Mesendoderm (in vitro differentiated cells): ENCODE measurements around the gene ONECUT3.

Source experiments
- DNase-seq: peaks from one replicate; pipeline ENCODE4 v3.0.0; 2013
- H2AK5ac ChIP-seq: 2 replicates; pipeline ENCODE4 v1.6.1; 2013; ENCODE audit warnings: low read length, inconsistent platforms
- H2BK120ac ChIP-seq: 2 replicates; pipeline ENCODE4 v1.6.1; 2013; ENCODE audit warnings: low read depth, mild to moderate bottlenecking, low read length, moderate library complexity, mixed read lengths
- H2BK15ac ChIP-seq: replicated peaks from 2 replicates; pipeline ENCODE4 v1.6.1; 2013; ENCODE audit warnings: low read depth, mild to moderate bottlenecking, moderate library complexity
- H2BK5ac ChIP-seq: 2 replicates; pipeline ENCODE4 v1.6.1; 2013; ENCODE audit warnings: low read length, inconsistent platforms
- H3K18ac ChIP-seq: 2 replicates; pipeline ENCODE4 v1.6.1; 2013; ENCODE audit warnings: mild to moderate bottlenecking, low read length, mixed read lengths
- H3K23ac ChIP-seq: one replicate; pipeline ENCODE4 v1.6.1; 2013; ENCODE audit warnings: low read length
- H3K27ac ChIP-seq: 2 replicates; pipeline ENCODE4 v1.5.1; 2013; ENCODE audit warnings: low read depth, mild to moderate bottlenecking, inconsistent platforms, low read length, moderate library complexity
- H3K27me3 ChIP-seq: 2 replicates; pipeline ENCODE4 v1.6.1; 2013; ENCODE audit warnings: low read length, control low read depth, mild to moderate bottlenecking, inconsistent platforms; ENCODE audit not compliant: insufficient read depth, poor library complexity
- H3K36me3 ChIP-seq: 2 replicates; pipeline ENCODE4 v1.6.1; 2013; ENCODE audit warnings: low read length, inconsistent platforms; ENCODE audit not compliant: control insufficient read depth, insufficient read depth
- H3K4ac ChIP-seq: one replicate; pipeline ENCODE4 v1.6.1; 2013; ENCODE audit warnings: low read depth, mild to moderate bottlenecking, low read length, moderate library complexity
- H3K4me1 ChIP-seq: 2 replicates; pipeline ENCODE4 v1.6.1; 2013; ENCODE audit warnings: low read depth, low read length, inconsistent platforms; ENCODE audit not compliant: control insufficient read depth
- H3K4me2 ChIP-seq: 2 replicates; pipeline ENCODE4 v1.6.1; 2013; ENCODE audit warnings: low read length
- H3K4me3 ChIP-seq: 2 replicates; pipeline ENCODE4 v1.5.1; 2013; ENCODE audit warnings: mild to moderate bottlenecking, low read length
- H3K56ac ChIP-seq: one replicate; pipeline ENCODE4 v1.6.1; 2013; ENCODE audit warnings: low read length
- H3K79me1 ChIP-seq: 2 replicates; pipeline ENCODE4 v1.6.1; 2013; ENCODE audit warnings: low read length, inconsistent platforms
- H3K79me2 ChIP-seq: 2 replicates; pipeline ENCODE4 v1.6.1; 2013; ENCODE audit warnings: mild to moderate bottlenecking, low read length; ENCODE audit not compliant: control insufficient read depth, insufficient read depth
- H3K9ac ChIP-seq: 2 replicates; pipeline ENCODE4 v1.6.1; 2013; ENCODE audit warnings: low read length, inconsistent platforms
- H4K5ac ChIP-seq: one replicate; pipeline ENCODE4 v1.6.1; 2013; ENCODE audit warnings: low read length
- H4K8ac ChIP-seq: one replicate; pipeline ENCODE4 v1.6.1; 2013; ENCODE audit warnings: low read depth, mild to moderate bottlenecking, control low read depth, low read length, moderate library complexity
- WGBS: extraction: QIAGEN DNeasy Blood & Tissue Kit; methylation state at CpG from one replicate; pipeline ENCODE4 v1.1.7; 2013; ENCODE audit warnings: low lambda C conversion rate, missing lambda C conversion rate; ENCODE audit not compliant: insufficient coverage; ENCODE audit errors: extremely low coverage; 5-methylcytosine and 5-hydroxymethylcytosine counted together

ONECUT3 gene

DNA sequence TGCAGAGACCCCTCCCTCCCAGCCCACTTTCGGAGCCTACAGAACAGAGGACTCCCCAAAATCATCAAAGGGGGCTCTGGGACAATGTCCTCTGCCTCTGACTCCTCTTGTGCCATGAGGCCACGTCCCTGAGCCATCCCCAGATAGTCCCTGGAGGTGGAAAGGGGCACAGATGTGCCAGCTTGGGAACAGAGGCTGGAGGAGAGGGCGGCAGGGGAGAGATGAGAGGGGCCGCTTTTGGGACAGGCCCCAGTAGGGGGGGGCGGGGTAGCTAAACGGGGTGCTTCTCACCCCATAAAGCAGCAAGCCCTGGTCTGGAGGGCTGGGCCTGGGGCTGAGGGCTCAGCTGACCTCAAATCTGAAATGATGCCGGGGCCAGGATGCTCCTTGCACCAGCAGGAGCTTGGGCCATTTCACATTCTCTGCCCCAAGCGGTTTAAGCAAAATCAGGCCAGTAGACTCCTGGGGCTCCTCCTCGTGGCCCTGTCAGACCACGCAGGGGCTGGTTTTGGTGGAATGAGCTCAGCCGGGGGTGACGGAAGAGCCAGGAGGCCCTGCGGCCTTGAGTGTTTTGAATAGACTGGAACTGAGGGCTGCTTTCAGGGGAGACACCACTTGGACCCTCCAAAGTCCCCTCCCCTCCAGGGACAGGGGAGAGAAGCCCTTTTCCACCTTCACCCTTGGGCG lies 27.1 kb downstream of the ONECUT3 start:
- no peaks in the 10 kb centered on the region for H3K36me3 ChIP-seq
- H2BK5ac ChIP-seq: no peak overlapping the region
- no peak overlapping the region for H2AK5ac ChIP-seq

DNA sequence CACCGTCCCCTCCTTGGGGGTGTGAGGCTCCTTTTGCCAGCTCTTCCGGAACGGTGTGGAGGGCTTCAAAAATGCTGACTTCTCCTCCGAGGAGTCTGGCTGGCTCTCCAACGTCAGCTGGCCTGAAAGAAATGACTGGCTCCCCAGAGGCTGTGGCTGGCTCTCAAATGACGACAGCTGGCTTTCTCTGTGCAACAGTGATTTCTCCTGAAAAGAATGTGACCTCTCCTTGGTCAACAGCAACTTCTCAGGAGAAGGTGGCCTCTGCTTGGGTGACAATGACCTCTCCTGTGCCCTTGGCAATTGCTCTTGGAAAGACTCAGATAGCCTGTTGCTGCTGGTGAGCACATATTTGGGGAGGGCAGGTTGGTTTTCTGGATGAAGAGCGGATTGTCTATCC lies 29.2 kb downstream of the ONECUT3 start:
- Histone ChIP-seq H3K36me3 (no peaks in the 10 kb centered on the region), H3K18ac (no peak overlapping the region), H2BK5ac (no peak overlapping the region), H3K79me2 (no peaks in the 10 kb centered on the region), H3K27ac (no peak overlapping the region), H2AK5ac (no peak overlapping the region), H2BK15ac (no peak overlapping the region), H3K4ac (no peak overlapping the region), H3K4me1 (no peaks in the 10 kb centered on the region), H3K23ac (no peak overlapping the region), H3K4me3 (no peak overlapping the region), H4K5ac (no peak overlapping the region), H3K56ac (no peak overlapping the region), H2BK120ac (no peak overlapping the region), H3K4me2 (no peak overlapping the region), H3K27me3 (peaks cover 12% of the 10 kb centered on the region), H3K79me1 (no peaks in the 10 kb centered on the region), H4K8ac (no peak overlapping the region), H3K9ac (no peak overlapping the region)
- no peak for DNase-seq
- no CpG with 5 or more reads among the region's 7 CpGs for WGBS

More for the DNA sequence above, 27.1 kb downstream of the ONECUT3 start:
- H3K9ac ChIP-seq: no peak overlapping the region
- DNase-seq: peak; percentile 61
- no peak overlapping the region for H3K4me2 ChIP-seq
- H3K4ac ChIP-seq: no peak overlapping the region
- H2BK15ac ChIP-seq: no peak overlapping the region
- H3K27ac ChIP-seq: no peak overlapping the region
- no peak overlapping the region for H2BK120ac ChIP-seq
- no peak overlapping the region for H4K5ac ChIP-seq
- H3K4me1 ChIP-seq: no peaks in the 10 kb centered on the region
- no peak overlapping the region for H4K8ac ChIP-seq
- H3K4me3 ChIP-seq: no peak overlapping the region
- H3K27me3 ChIP-seq: peaks cover 32% of the 10 kb centered on the region
- H3K79me2 ChIP-seq: no peaks in the 10 kb centered on the region
- no peak overlapping the region for H3K18ac ChIP-seq
- H3K23ac ChIP-seq: no peak overlapping the region
- no CpG with 5 or more reads among the region's 14 CpGs for WGBS
- H3K79me1 ChIP-seq: no peaks in the 10 kb centered on the region
- no peak overlapping the region for H3K56ac ChIP-seq

DNA sequence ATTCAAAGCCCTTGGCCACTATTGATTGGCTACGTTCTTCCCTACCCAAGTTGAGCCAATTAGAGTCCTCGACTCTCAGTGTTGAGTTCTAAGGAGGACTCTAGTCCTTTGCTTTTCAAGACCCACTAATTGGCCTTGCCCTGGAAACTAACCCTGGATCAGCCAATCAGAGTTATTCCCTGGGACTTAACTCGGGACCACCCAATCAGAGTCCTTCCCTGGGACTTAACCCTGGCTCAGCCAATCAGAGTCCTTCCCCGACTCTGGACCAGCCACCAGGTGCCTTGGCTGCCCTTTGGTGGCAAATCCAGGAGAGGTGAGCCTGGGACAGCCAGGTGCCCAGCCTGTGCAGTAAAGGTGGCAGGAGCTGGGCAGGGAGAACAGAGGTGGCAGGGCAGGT lies 30.0 kb downstream of the ONECUT3 start:
- H4K5ac ChIP-seq: no peak overlapping the region
- no peak overlapping the region for H2BK120ac ChIP-seq
- H3K4me2 ChIP-seq: no peak overlapping the region
- H3K27ac ChIP-seq: no peak overlapping the region
- H2AK5ac ChIP-seq: no peak overlapping the region
- H3K27me3 ChIP-seq: peaks cover 11% of the 10 kb centered on the region
- no peak overlapping the region for H4K8ac ChIP-seq
- no peak overlapping the region for H3K23ac ChIP-seq
- H3K9ac ChIP-seq: no peak overlapping the region
- H3K79me1 ChIP-seq: no peaks in the 10 kb centered on the region
- H3K56ac ChIP-seq: no peak overlapping the region
- H3K4ac ChIP-seq: no peak overlapping the region
- no peak overlapping the region for H3K18ac ChIP-seq
- no CpG with 5 or more reads among the region's 4 CpGs for WGBS
- no peak for DNase-seq
- no peaks in the 10 kb centered on the region for H3K4me1 ChIP-seq
- no peak overlapping the region for H2BK5ac ChIP-seq
- no peaks in the 10 kb centered on the region for H3K79me2 ChIP-seq
- H3K4me3 ChIP-seq: no peak overlapping the region
- H2BK15ac ChIP-seq: no peak overlapping the region
- H3K36me3 ChIP-seq: no peaks in the 10 kb centered on the region

DNA sequence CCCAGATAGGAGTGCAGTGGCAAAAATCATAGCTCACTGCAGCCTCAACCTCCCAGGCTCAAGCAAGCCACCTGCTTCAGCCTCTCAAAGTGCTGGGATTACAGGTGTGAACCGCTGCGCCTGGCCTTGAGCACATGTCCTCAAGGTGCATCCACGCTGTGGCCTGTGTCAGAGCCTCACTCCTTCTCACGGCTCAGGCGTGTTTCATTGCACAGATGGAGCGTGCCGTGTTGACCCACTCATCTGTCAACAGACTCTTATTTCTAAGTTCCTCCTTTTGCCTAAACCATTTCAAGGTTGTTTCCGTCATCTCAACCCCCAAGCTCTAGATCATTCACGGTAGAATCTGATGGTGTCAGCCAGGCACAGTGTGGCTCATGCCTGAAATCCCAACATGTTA lies 30.6 kb downstream of the ONECUT3 start:
- Histone ChIP-seq H3K56ac (no peak overlapping the region), H2BK5ac (no peak overlapping the region), H4K8ac (no peak overlapping the region), H3K79me2 (no peaks in the 10 kb centered on the region), H3K4me3 (no peak overlapping the region), H3K4ac (no peak overlapping the region), H3K4me2 (no peak overlapping the region), H3K9ac (no peak overlapping the region), H3K4me1 (no peaks in the 10 kb centered on the region), H3K79me1 (no peaks in the 10 kb centered on the region), H3K18ac (no peak overlapping the region), H3K23ac (no peak overlapping the region), H4K5ac (no peak overlapping the region), H3K27me3 (peaks cover 9% of the 10 kb centered on the region), H2BK120ac (no peak overlapping the region), H3K36me3 (no peaks in the 10 kb centered on the region), H2BK15ac (no peak overlapping the region), H3K27ac (no peak overlapping the region), H2AK5ac (no peak overlapping the region)
- DNase-seq: no peak
- WGBS: no CpG with 5 or more reads among the region's 9 CpGs

DNA sequence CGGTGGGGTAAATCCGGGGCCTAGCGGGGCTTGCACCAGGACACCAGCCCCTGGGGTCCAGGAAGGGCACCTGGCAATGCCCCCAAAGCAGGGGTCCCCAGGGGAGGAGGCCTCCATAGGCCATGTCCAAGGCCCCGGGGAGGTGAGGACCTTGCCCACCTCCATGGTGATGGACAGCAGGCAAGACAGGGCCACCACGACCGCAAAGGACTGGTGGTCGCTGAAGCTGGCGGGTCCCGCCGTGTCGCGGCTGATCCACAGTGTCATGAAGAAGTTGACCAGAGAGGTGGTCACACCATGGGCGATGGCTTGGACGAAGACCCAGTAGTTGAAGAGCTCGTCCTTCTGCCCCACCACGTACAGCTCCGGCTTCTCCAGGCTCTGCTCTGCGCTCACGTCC lies 32.0 kb downstream of the ONECUT3 start:
- Histone ChIP-seq H3K4me2 (no peak overlapping the region), H3K4me1 (no peaks in the 10 kb centered on the region), H2AK5ac (no peak overlapping the region), H3K27ac (no peak overlapping the region), H4K8ac (no peak overlapping the region), H3K4me3 (no peak overlapping the region), H3K9ac (no peak overlapping the region), H4K5ac (no peak overlapping the region), H3K79me1 (no peaks in the 10 kb centered on the region), H3K56ac (no peak overlapping the region), H3K27me3 (no peaks in the 10 kb centered on the region), H2BK120ac (no peak overlapping the region), H3K36me3 (no peaks in the 10 kb centered on the region), H3K79me2 (no peaks in the 10 kb centered on the region), H3K18ac (no peak overlapping the region), H2BK5ac (no peak overlapping the region), H3K4ac (no peak overlapping the region), H3K23ac (no peak overlapping the region), H2BK15ac (no peak overlapping the region)
- no peak for DNase-seq
- WGBS: no CpG with 5 or more reads among the region's 19 CpGs

DNA sequence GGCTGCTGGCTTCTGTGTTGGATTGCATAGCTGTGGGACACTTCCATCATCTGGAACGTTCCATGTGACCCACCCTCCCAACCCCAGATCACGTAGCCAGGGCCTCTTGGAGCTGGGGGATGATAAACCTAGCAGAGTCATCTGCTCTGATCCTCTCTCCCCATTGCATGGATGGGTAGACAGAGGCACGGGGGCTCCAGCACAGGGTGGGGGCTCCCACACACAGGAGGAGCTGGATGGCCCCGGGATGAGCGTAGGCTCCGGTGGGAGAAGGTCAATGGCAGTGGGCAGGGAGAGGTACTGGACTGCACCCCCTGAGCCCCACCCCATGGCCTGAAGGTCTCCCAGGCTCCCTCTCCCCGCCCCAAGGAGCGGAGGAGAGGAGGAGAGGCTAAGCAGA lies 33.4 kb downstream of the ONECUT3 start:
- Histone ChIP-seq H3K79me2 (no peaks in the 10 kb centered on the region), H4K8ac (no peak overlapping the region), H3K4ac (no peak overlapping the region), H3K27me3 (no peaks in the 10 kb centered on the region), H3K9ac (no peak overlapping the region), H3K56ac (no peak overlapping the region), H3K18ac (no peak overlapping the region), H3K23ac (no peak overlapping the region), H3K4me1 (no peaks in the 10 kb centered on the region), H3K27ac (no peak overlapping the region), H2BK120ac (no peak overlapping the region), H3K4me3 (no peak overlapping the region), H3K4me2 (no peak overlapping the region), H2AK5ac (no peak overlapping the region), H4K5ac (no peak overlapping the region), H2BK5ac (no peak overlapping the region), H3K79me1 (no peaks in the 10 kb centered on the region), H3K36me3 (no peaks in the 10 kb centered on the region), H2BK15ac (no peak overlapping the region)
- no CpG with 5 or more reads among the region's 8 CpGs for WGBS
- DNase-seq: no peak
